ENCODE measurements around the gene DEFB113. TPM values are rescaled to one million over a fixed set of nuclear protein-coding genes. Genes with fewer than 3 reads are reported as not detected.

The DEFB113 gene
- total RNA-seq, 4 donors from 2014 or later = not detected

- intact Hi-C loops (cut with DNase I) = no loop called here
- Histone ChIP-seq H3K4me3 (no peak overlapping the region), H3K4me1 (peaks cover 0 to 18% (median 16%) of the 10 kb centered on the region in 4 donors), H3K36me3 (no peaks in the 10 kb centered on the region), H3K9me3 (no peaks in the 10 kb centered on the region), H3K27me3 (no peaks in the 10 kb centered on the region), H3K27ac (replicated peaks in 1 of 4) (no peak overlapping the region)
- no peak for DNase-seq (ENCODE audit: extremely low spot score)
- 95% methylated on average over 2 of the region's 2 CpGs for WGBS
- TF ChIP-seq EP300 (IDR thresholded peaks at IDR 0.05) (no peak), POLR2AphosphoS5 (IDR thresholded peaks at IDR 0.05) (no peak), POLR2A (IDR thresholded peaks at IDR 0.05; ENCODE audit: low read depth) (no peak), CTCF (IDR thresholded peaks at IDR 0.05) (no peak)
These were observed 50.6 kb downstream of the DEFB113 start for GRCh38 chr6:49918787-49919186.

Other genes starting within 250 kb of the DEFB113 start
- gene CRISP3, start 225.2 kb downstream of the DEFB113 start, total RNA-seq = 1 to 10 TPM in 1 of 4 donors, under 1 TPM in 1, not detected in 2; 0.33 to 1.2 TPM
- not detected for gene PGK2, start 182.3 kb downstream of the DEFB113 start, total RNA-seq
- gene CRISP1, start 103.1 kb downstream of the DEFB113 start, total RNA-seq = not detected
- gene DEFB114, start 5.5 kb downstream of the DEFB113 start, total RNA-seq = not detected
- gene DEFB110, start 52.4 kb upstream of the DEFB113 start, total RNA-seq = not detected
- not detected for gene DEFB112, start 80.3 kb upstream of the DEFB113 start, total RNA-seq